B cell (primary cell): ENCODE data around the gene ZBTB21.

Experiments
- CTCF ChIP-seq: fragments of 200-600 bp; IDR thresholded peaks from one replicate; pipeline ENCODE4 v1.8.0; 2022; ENCODE audit warnings: antibody characterized with exemption, mild to moderate bottlenecking
- EZH2 ChIP-seq: IDR thresholded peaks from 2 replicates; pipeline ENCODE4 v1.6.1; 2012; ENCODE audit warnings: borderline replicate concordance, low read depth, mild to moderate bottlenecking, moderate library complexity, low read length; ENCODE audit not compliant: insufficient read depth, poor library complexity, severe bottlenecking

GRCh38 chr21:41997657-41998056 is 12.5 kb downstream of the ZBTB21 start:
- TF ChIP-seq CTCF (no peak), EZH2 (no peak)
